ENCODE data around the gene PPP2R1A. TPM values are rescaled to one million over a fixed set of nuclear protein-coding genes. Genes with fewer than 3 reads are reported as not detected.
"Not testable (repeated sequence)": the region's sequence is repeated elsewhere in the genome, so short reads cannot be mapped to it uniquely, and the experiment has no call there.

Gene PPP2R1A
- polyA plus RNA-seq, 2 donors = 108 to 130 TPM

GRCh38 chr19:52231154-52231910, 41.5 kb downstream of the PPP2R1A start:
- Histone ChIP-seq H3K4me3 (ENCODE audit: low read depth in 1 of 2, low read length in 2 of 2) (no peak overlapping the region), H3K27me3 (ENCODE audit: control insufficient read depth in 1 of 2, insufficient read depth in 2 of 2, low read length in 2 of 2) (no peaks in the 10 kb centered on the region), H3K9me3 (ENCODE audit: control insufficient read depth in 2 of 2, insufficient read depth in 1 of 2, low read depth in 1 of 2, low read length in 1 of 2) (no peaks in the 10 kb centered on the region), H3K27ac (ENCODE audit: low read depth in 2 of 2, low read length in 1 of 2) (no peak overlapping the region), H3K36me3 (ENCODE audit: control insufficient read depth in 2 of 2, insufficient read depth in 2 of 2, low read length in 1 of 2) (peaks cover 11 to 21% of the 10 kb centered on the region in 2 donors), H3K4me1 (ENCODE audit: control insufficient read depth in 2 of 2, insufficient read depth in 2 of 2, low read length in 1 of 2) (no peaks in the 10 kb centered on the region)
- WGBS, 2 donors = 51 to 54% methylated on average over 3 of the region's 3 CpGs

- Histone ChIP-seq H3K9me3 (ENCODE audit: control insufficient read depth in 2 of 2, insufficient read depth in 1 of 2, low read depth in 1 of 2, low read length in 1 of 2) (no peaks in the 10 kb centered on the region), H3K27me3 (ENCODE audit: control insufficient read depth in 1 of 2, insufficient read depth in 2 of 2, low read length in 2 of 2) (no peaks in the 10 kb centered on the region), H3K4me3 (ENCODE audit: low read depth in 1 of 2, low read length in 2 of 2) (no peak overlapping the region), H3K4me1 (ENCODE audit: control insufficient read depth in 2 of 2, insufficient read depth in 2 of 2, low read length in 1 of 2) (no peaks in the 10 kb centered on the region), H3K36me3 (ENCODE audit: control insufficient read depth in 2 of 2, insufficient read depth in 2 of 2, low read length in 1 of 2) (no peaks in the 10 kb centered on the region), H3K27ac (ENCODE audit: low read depth in 2 of 2, low read length in 1 of 2) (no peak overlapping the region)
- 70 to 85% methylated on average over 2 of the region's 2 CpGs for WGBS, 2 donors
Measured at GRCh38 chr19:52234406-52234805, 44.6 kb downstream of the PPP2R1A start.

- Histone ChIP-seq H3K4me3 (ENCODE audit: low read depth in 1 of 2, low read length in 2 of 2) (no peak overlapping the region), H3K36me3 (ENCODE audit: control insufficient read depth in 2 of 2, insufficient read depth in 2 of 2, low read length in 1 of 2) (no peaks in the 10 kb centered on the region), H3K27me3 (ENCODE audit: control insufficient read depth in 1 of 2, insufficient read depth in 2 of 2, low read length in 2 of 2) (no peaks in the 10 kb centered on the region), H3K4me1 (ENCODE audit: control insufficient read depth in 2 of 2, insufficient read depth in 2 of 2, low read length in 1 of 2) (no peaks in the 10 kb centered on the region), H3K27ac (ENCODE audit: low read depth in 2 of 2, low read length in 1 of 2) (no peak overlapping the region), H3K9me3 (ENCODE audit: control insufficient read depth in 2 of 2, insufficient read depth in 1 of 2, low read depth in 1 of 2, low read length in 1 of 2) (no peaks in the 10 kb centered on the region)
- WGBS, 2 donors = 65 to 67% methylated on average over 2 of the region's 2 CpGs
Measured at GRCh38 chr19:52237197-52237596, 47.3 kb downstream of the PPP2R1A start.

- H3K4me3 ChIP-seq (ENCODE audit: low read depth in 1 of 2, low read length in 2 of 2) = no peak overlapping the region
- WGBS, 2 donors = 11 to 15% methylated on average over 8 of the region's 8 CpGs
Measured at GRCh38 chr19:52237771-52238400, 48.0 kb downstream of the PPP2R1A start.

GRCh38 chr19:52244021-52244420, 54.2 kb downstream of the PPP2R1A start:
- 65 to 84% methylated on average over 12 of the region's 12 CpGs for WGBS, 2 donors
- Histone ChIP-seq H3K9me3 (ENCODE audit: control insufficient read depth in 2 of 2, insufficient read depth in 1 of 2, low read depth in 1 of 2, low read length in 1 of 2) (no peaks in the 10 kb centered on the region), H3K27me3 (ENCODE audit: control insufficient read depth in 1 of 2, insufficient read depth in 2 of 2, low read length in 2 of 2) (no peaks in the 10 kb centered on the region), H3K36me3 (ENCODE audit: control insufficient read depth in 2 of 2, insufficient read depth in 2 of 2, low read length in 1 of 2) (no peaks in the 10 kb centered on the region), H3K4me3 (ENCODE audit: low read depth in 1 of 2, low read length in 2 of 2) (no peak overlapping the region), H3K27ac (ENCODE audit: low read depth in 2 of 2, low read length in 1 of 2) (no peak overlapping the region), H3K4me1 (ENCODE audit: control insufficient read depth in 2 of 2, insufficient read depth in 2 of 2, low read length in 1 of 2) (no peaks in the 10 kb centered on the region)

More at GRCh38 chr19:52237771-52238400, 48.0 kb downstream of the PPP2R1A start:
- Histone ChIP-seq H3K4me1 (ENCODE audit: control insufficient read depth in 2 of 2, insufficient read depth in 2 of 2, low read length in 1 of 2) (no peaks in the 10 kb centered on the region), H3K27ac (ENCODE audit: low read depth in 2 of 2, low read length in 1 of 2) (no peak overlapping the region), H3K27me3 (ENCODE audit: control insufficient read depth in 1 of 2, insufficient read depth in 2 of 2, low read length in 2 of 2) (no peaks in the 10 kb centered on the region), H3K36me3 (ENCODE audit: control insufficient read depth in 2 of 2, insufficient read depth in 2 of 2, low read length in 1 of 2) (no peaks in the 10 kb centered on the region), H3K9me3 (ENCODE audit: control insufficient read depth in 2 of 2, insufficient read depth in 1 of 2, low read depth in 1 of 2, low read length in 1 of 2) (no peaks in the 10 kb centered on the region)

- Histone ChIP-seq H3K9me3 (ENCODE audit: control insufficient read depth in 2 of 2, insufficient read depth in 1 of 2, low read depth in 1 of 2, low read length in 1 of 2) (no peaks in the 10 kb centered on the region), H3K27me3 (ENCODE audit: control insufficient read depth in 1 of 2, insufficient read depth in 2 of 2, low read length in 2 of 2) (no peaks in the 10 kb centered on the region), H3K27ac (ENCODE audit: low read depth in 2 of 2, low read length in 1 of 2) (no peak overlapping the region), H3K4me3 (ENCODE audit: low read depth in 1 of 2, low read length in 2 of 2) (no peak overlapping the region), H3K36me3 (ENCODE audit: control insufficient read depth in 2 of 2, insufficient read depth in 2 of 2, low read length in 1 of 2) (no peaks in the 10 kb centered on the region), H3K4me1 (ENCODE audit: control insufficient read depth in 2 of 2, insufficient read depth in 2 of 2, low read length in 1 of 2) (no peaks in the 10 kb centered on the region)
- WGBS, 2 donors = 9 to 14% methylated on average over 6 of the region's 6 CpGs
Measured at GRCh38 chr19:52248241-52248640, 58.4 kb downstream of the PPP2R1A start.

GRCh38 chr19:52258426-52258825, 68.6 kb downstream of the PPP2R1A start:
- no peaks in the 10 kb centered on the region for H3K9me3 ChIP-seq (ENCODE audit: control insufficient read depth in 2 of 2, insufficient read depth in 1 of 2, low read depth in 1 of 2, low read length in 1 of 2)
- H3K4me1 ChIP-seq (ENCODE audit: control insufficient read depth in 2 of 2, insufficient read depth in 2 of 2, low read length in 1 of 2) = no peaks in the 10 kb centered on the region
- no peak overlapping the region for H3K4me3 ChIP-seq (ENCODE audit: low read depth in 1 of 2, low read length in 2 of 2)
- 90 to 94% methylated on average over 5 of the region's 5 CpGs for WGBS, 2 donors
- H3K36me3 ChIP-seq (ENCODE audit: control insufficient read depth in 2 of 2, insufficient read depth in 2 of 2, low read length in 1 of 2) = no peaks in the 10 kb centered on the region
- H3K27ac ChIP-seq (ENCODE audit: low read depth in 2 of 2, low read length in 1 of 2) = no peak overlapping the region
- H3K27me3 ChIP-seq (ENCODE audit: control insufficient read depth in 1 of 2, insufficient read depth in 2 of 2, low read length in 2 of 2) = no peaks in the 10 kb centered on the region

GRCh38 chr19:52265556-52265955, 75.7 kb downstream of the PPP2R1A start:
- not testable (repeated sequence) for H3K4me3 ChIP-seq (ENCODE audit: low read depth in 1 of 2, low read length in 2 of 2); H3K4me1 ChIP-seq (ENCODE audit: control insufficient read depth in 2 of 2, insufficient read depth in 2 of 2, low read length in 1 of 2); H3K9me3 ChIP-seq (ENCODE audit: control insufficient read depth in 2 of 2, insufficient read depth in 1 of 2, low read depth in 1 of 2, low read length in 1 of 2); H3K27me3 ChIP-seq (ENCODE audit: control insufficient read depth in 1 of 2, insufficient read depth in 2 of 2, low read length in 2 of 2); H3K27ac ChIP-seq (ENCODE audit: low read depth in 2 of 2, low read length in 1 of 2); H3K36me3 ChIP-seq (ENCODE audit: control insufficient read depth in 2 of 2, insufficient read depth in 2 of 2, low read length in 1 of 2)
- whole genome bisulfite sequencing, 2 donors = 84 to 86% methylated on average over 6 of the region's 6 CpGs

- Histone ChIP-seq H3K27me3 (ENCODE audit: control insufficient read depth in 1 of 2, insufficient read depth in 2 of 2, low read length in 2 of 2) (no peaks in the 10 kb centered on the region), H3K36me3 (ENCODE audit: control insufficient read depth in 2 of 2, insufficient read depth in 2 of 2, low read length in 1 of 2) (peaks cover 8 to 10% of the 10 kb centered on the region in 2 donors), H3K4me1 (ENCODE audit: control insufficient read depth in 2 of 2, insufficient read depth in 2 of 2, low read length in 1 of 2) (no peaks in the 10 kb centered on the region), H3K27ac (ENCODE audit: low read depth in 2 of 2, low read length in 1 of 2) (peak within 1 kb of the TSS; percentile 88 to 98), H3K4me3 (ENCODE audit: low read depth in 1 of 2, low read length in 2 of 2) (peak within 1 kb of the TSS; percentile 76 to 98), H3K9me3 (ENCODE audit: control insufficient read depth in 2 of 2, insufficient read depth in 1 of 2, low read depth in 1 of 2, low read length in 1 of 2) (peaks cover 0 to 8% of the 10 kb centered on the region in 2 donors)
- 1% methylated on average over 69 to 70 of the region's 70 CpGs for WGBS, 2 donors
Measured at GRCh38 chr19:52269338-52270261, 79.7 kb downstream of the PPP2R1A start, which contains the start of gene ZNF766. Gene ZNF766 (plus strand): TSS chr19:52269587. CDS start chr19:52269614, 27 bp downstream.

All from esophagus (tissue), 2 donors.